ENCODE measurements around the gene CCDC197. TPM values are rescaled to one million over a fixed set of nuclear protein-coding genes. Genes with fewer than 3 reads are reported as not detected.

The CCDC197 gene
- total RNA-seq, 2 experiments from 2014 or later: not detected

GRCh38 chr14:93955850-93956481 lies 41.1 kb upstream of the CCDC197 start:
- H3K27me3 Mint-ChIP-seq: no peaks in the 10 kb centered on the region
- Histone ChIP-seq H3K4me1 (ENCODE audit: insufficient read depth, low read length) (peaks cover 90% of the 10 kb centered on the region), H3K9me3 (ENCODE audit: control insufficient read depth in 1 of 2, insufficient read depth in 1 of 2, low read length in 2 of 2) (no peaks in the 10 kb centered on the region), H3K27me3 (ENCODE audit: control insufficient read depth in 1 of 2, insufficient read depth in 2 of 2, low read length in 2 of 2) (no peaks in the 10 kb centered on the region), H3K4me3 (ENCODE audit: low read length) (peak overlapping the region; percentile 49), H3K36me3 (ENCODE audit: insufficient read depth, low read length) (no peaks in the 10 kb centered on the region), H3K27ac (ENCODE audit: low read depth in 1 of 2, low read length in 2 of 2) (peak overlapping the region; percentile 42 to 71)
- H3K4me1 Mint-ChIP-seq (ENCODE audit: low read depth): peaks cover 81% of the 10 kb centered on the region
- no peaks in the 10 kb centered on the region for H3K36me3 Mint-ChIP-seq (ENCODE audit: low read depth)
- ChIA-PET CTCF (interaction anchor here (0.8 to 3.0 kb wide), 2 partner anchors 15 to 16 kb away, joined by 5 to 21 read pairs; no protein-coding TSS in a partner anchor), POLR2A (interaction anchor here (1.2 to 2.3 kb wide), 5 partner anchors 8 to 22 kb away, joined by 4 to 11 read pairs (median 7); partner anchors contain the start of gene ASB2)
- no peaks in the 10 kb centered on the region for H3K9me3 Mint-ChIP-seq
- TF ChIP-seq CTCF (IDR thresholded peaks at IDR 0.05): no peak
- peak overlapping the region; percentile 22 for H3K4me3 Mint-ChIP-seq
- ATAC-seq (ENCODE audit: poor library complexity): no peak
- intact Hi-C loops (cut with DNase I, micrococcal nuclease): loop anchor here (1.0 to 5.0 kb wide), 3 partner anchors 13 to 216 kb away; partner anchors contain the start of gene PPP4R4 (in 1 of the 2)
- peak overlapping the region; percentile 73 for H3K27ac Mint-ChIP-seq
- peak in 1 of 14 experiments; percentile 25 for DNase-seq

GRCh38 chr14:93956514-93957332 lies 40.4 kb upstream of the CCDC197 start:
- H3K4me1 Mint-ChIP-seq (ENCODE audit: low read depth): peaks cover 89% of the 10 kb centered on the region
- ChIA-PET CTCF (interaction anchor here (0.8 to 3.0 kb wide), 2 partner anchors 14 to 17 kb away, joined by 5 to 21 read pairs; no protein-coding TSS in a partner anchor), POLR2A (interaction anchor here (1.6 to 2.3 kb wide), 2 partner anchors 14 to 17 kb away, joined by 8 to 11 read pairs; no protein-coding TSS in a partner anchor)
- no peak overlapping the region for H3K4me3 ChIP-seq (ENCODE audit: low read length)
- H3K27ac ChIP-seq (ENCODE audit: low read depth in 1 of 2, low read length in 2 of 2): no peak overlapping the region
- H3K4me3 Mint-ChIP-seq: peak overlapping the region; percentile 39
- H3K4me1 ChIP-seq (ENCODE audit: insufficient read depth, low read length): peaks cover 98% of the 10 kb centered on the region
- no peaks in the 10 kb centered on the region for H3K9me3 Mint-ChIP-seq
- intact Hi-C loops (cut with DNase I, micrococcal nuclease): loop anchor here in 1 of 2 experiments (1.0 to 5.0 kb wide), 2 partner anchors 13 to 216 kb away; partner anchors contain the start of gene PPP4R4
- H3K9me3 ChIP-seq (ENCODE audit: control insufficient read depth in 1 of 2, insufficient read depth in 1 of 2, low read length in 2 of 2): no peaks in the 10 kb centered on the region
- H3K36me3 ChIP-seq (ENCODE audit: insufficient read depth, low read length): no peaks in the 10 kb centered on the region
- H3K36me3 Mint-ChIP-seq (ENCODE audit: low read depth): no peaks in the 10 kb centered on the region
- TF ChIP-seq CTCF (IDR thresholded peaks at IDR 0.05): no peak
- H3K27me3 Mint-ChIP-seq: no peaks in the 10 kb centered on the region
- peak overlapping the region; percentile 73 for H3K27ac Mint-ChIP-seq
- ATAC-seq (ENCODE audit: poor library complexity): no peak
- H3K27me3 ChIP-seq (ENCODE audit: control insufficient read depth in 1 of 2, insufficient read depth in 2 of 2, low read length in 2 of 2): no peaks in the 10 kb centered on the region
- DNase-seq: peak in 3 of 14 experiments; percentile 42 to 49 (median 47)

GRCh38 chr14:93957333-93957710 lies 39.8 kb upstream of the CCDC197 start:
- H3K9me3 ChIP-seq (ENCODE audit: control insufficient read depth in 1 of 2, insufficient read depth in 1 of 2, low read length in 2 of 2): no peaks in the 10 kb centered on the region
- ATAC-seq (ENCODE audit: poor library complexity): no peak
- intact Hi-C loops (cut with DNase I, micrococcal nuclease): loop anchor here in 1 of 2 experiments (5.0 kb wide), 1 partner anchor 215 kb away; the partner anchor contains the start of gene PPP4R4
- Mint-ChIP-seq H3K36me3 (ENCODE audit: low read depth) (no peaks in the 10 kb centered on the region), H3K4me1 (ENCODE audit: low read depth) (peaks cover 92% of the 10 kb centered on the region), H3K9me3 (no peaks in the 10 kb centered on the region), H3K4me3 (peak overlapping the region; percentile 39), H3K27ac (peak overlapping the region; percentile 73), H3K27me3 (no peaks in the 10 kb centered on the region)
- no peak for DNase-seq
- no peak for TF ChIP-seq CTCF (IDR thresholded peaks at IDR 0.05)
- H3K27ac ChIP-seq (ENCODE audit: low read depth in 1 of 2, low read length in 2 of 2): no peak overlapping the region
- no peaks in the 10 kb centered on the region for H3K36me3 ChIP-seq (ENCODE audit: insufficient read depth, low read length)
- peaks cover 100% of the 10 kb centered on the region for H3K4me1 ChIP-seq (ENCODE audit: insufficient read depth, low read length)
- no peak overlapping the region for H3K4me3 ChIP-seq (ENCODE audit: low read length)
- CTCF ChIA-PET: interaction anchor here (3.0 kb wide), 1 partner anchor 18 kb away, joined by 21 read pairs; no protein-coding TSS in a partner anchor
- no peaks in the 10 kb centered on the region for H3K27me3 ChIP-seq (ENCODE audit: control insufficient read depth in 1 of 2, insufficient read depth in 2 of 2, low read length in 2 of 2)
- POLR2A ChIA-PET: no interaction called here

Data from CD4-positive, alpha-beta T cell (primary cell).